Measurements from ENCODE around the gene CHRM2.

The CHRM2 gene

GRCh38 chr7:136964347-136964746 lies 95.9 kb downstream of the CHRM2 start:
- no peak for DNase-seq

GRCh38 chr7:136966825-136967224 lies 98.4 kb downstream of the CHRM2 start:
- DNase-seq = no peak

- no peak for DNase-seq
Measured at GRCh38 chr7:136969761-136970160, 101.3 kb downstream of the CHRM2 start.

- DNase-seq = no peak
Measured at GRCh38 chr7:136971776-136972175, 103.3 kb downstream of the CHRM2 start.

GRCh38 chr7:136976504-136977251 lies 108.2 kb downstream of the CHRM2 start:
- DNase-seq = no peak

GRCh38 chr7:136993377-136993776 lies 124.9 kb downstream of the CHRM2 start:
- DNase-seq = no peak

GRCh38 chr7:136997735-136998134 lies 129.3 kb downstream of the CHRM2 start:
- DNase-seq = no peak

- no peak for DNase-seq
Measured at GRCh38 chr7:136998495-136998894, 130.0 kb downstream of the CHRM2 start.

- no peak for DNase-seq
Measured at GRCh38 chr7:137000621-137001020, 132.2 kb downstream of the CHRM2 start.

- no peak for DNase-seq
Measured at GRCh38 chr7:137001041-137001440, 132.6 kb downstream of the CHRM2 start.

GRCh38 chr7:137001478-137001877 lies 133.0 kb downstream of the CHRM2 start:
- no peak for DNase-seq

GRCh38 chr7:137003086-137003485 lies 134.6 kb downstream of the CHRM2 start:
- no peak for DNase-seq

- no peak for DNase-seq
Measured at GRCh38 chr7:137003566-137003965, 135.1 kb downstream of the CHRM2 start.

GRCh38 chr7:137005873-137006272 lies 137.4 kb downstream of the CHRM2 start:
- no peak for DNase-seq

- no peak for DNase-seq
Measured at GRCh38 chr7:137006293-137006692, 137.8 kb downstream of the CHRM2 start.

GRCh38 chr7:137007001-137007694 lies 138.7 kb downstream of the CHRM2 start:
- no peak for DNase-seq

GRCh38 chr7:137009404-137009803 lies 141.0 kb downstream of the CHRM2 start:
- no peak for DNase-seq

- no peak for DNase-seq
Measured at GRCh38 chr7:137015015-137015414, 146.6 kb downstream of the CHRM2 start.

GRCh38 chr7:137017221-137017620 lies 148.8 kb downstream of the CHRM2 start:
- no peak for DNase-seq

- DNase-seq = no peak
Measured at GRCh38 chr7:137018468-137018867, 150.0 kb downstream of the CHRM2 start.

GRCh38 chr7:137020351-137020750 lies 151.9 kb downstream of the CHRM2 start:
- DNase-seq = no peak

- no peak for DNase-seq
Measured at GRCh38 chr7:137025469-137026175, 157.2 kb downstream of the CHRM2 start.

GRCh38 chr7:137026176-137026500 lies 157.7 kb downstream of the CHRM2 start:
- DNase-seq = no peak

GRCh38 chr7:137032436-137032835 lies 164.0 kb downstream of the CHRM2 start:
- DNase-seq = no peak

Data from activated naive CD4-positive, alpha-beta T cell (primary cell).